Neural crest cell (in vitro differentiated cells): Measurements from ENCODE around the gene SLC5A1. TPM values are rescaled to one million over a fixed set of nuclear protein-coding genes. Genes with fewer than 3 reads are reported as not detected.

Experiments used
- DNase-seq: peaks from one replicate; pipeline ENCODE4 v3.0.0; 2021; ENCODE audit warnings: low read depth, mixed read lengths, low spot score
- H3K27ac Mint-ChIP-seq: one replicate; pipeline ENCODE4 v1.8.0; 2021; ENCODE audit warnings: mild to moderate bottlenecking, mixed read lengths; ENCODE audit not compliant: unreplicated experiment
- H3K27me3 Mint-ChIP-seq: 2 replicates; pipeline ENCODE4 v1.8.0; 2021; ENCODE audit warnings: low read depth, mild to moderate bottlenecking, mixed read lengths
- H3K36me3 Mint-ChIP-seq: 2 replicates; pipeline ENCODE4 v1.8.0; 2021; ENCODE audit warnings: low read depth, mild to moderate bottlenecking, mixed read lengths
- H3K4me1 Mint-ChIP-seq: 2 replicates; pipeline ENCODE4 v1.8.0; 2021; ENCODE audit warnings: mixed read lengths
- H3K4me3 Mint-ChIP-seq: one replicate; pipeline ENCODE4 v1.8.0; 2021; ENCODE audit warnings: mild to moderate bottlenecking, mixed read lengths
- H3K9me3 Mint-ChIP-seq: 2 replicates; pipeline ENCODE4 v1.8.0; 2021; ENCODE audit warnings: mixed read lengths
- CTCF ChIP-seq: fragments of 200-600 bp; sonication (generic); conservative IDR thresholded peaks from 2 replicates; pipeline ENCODE4 v1.5.0; 2021; ENCODE audit warnings: antibody characterized with exemption, mild to moderate bottlenecking
- total RNA-seq: library from RNA; stranded (reverse); gene quantifications from 2 replicates; pipeline ENCODE4 v1.2.1, GENCODE V29; 2021

SLC5A1 gene
- total RNA-seq, 1 donor from 2014 or later, result not detected

- no peak for TF ChIP-seq CTCF
- no peak overlapping the region for H3K27ac Mint-ChIP-seq
- H3K4me3 Mint-ChIP-seq, result no peak overlapping the region
- H3K27me3 Mint-ChIP-seq, result peaks cover 15% of the 10 kb centered on the region
- H3K4me1 Mint-ChIP-seq, result no peaks in the 10 kb centered on the region
- H3K36me3 Mint-ChIP-seq, result no peaks in the 10 kb centered on the region
- DNase-seq, result no peak
- no peaks in the 10 kb centered on the region for H3K9me3 Mint-ChIP-seq
Measured at GRCh38 chr22:32050678-32051515, 7.8 kb downstream of the SLC5A1 start.

GRCh38 chr22:32052244-32052643 lies 9.2 kb downstream of the SLC5A1 start:
- Mint-ChIP-seq H3K36me3 (no peaks in the 10 kb centered on the region), H3K4me3 (no peak overlapping the region), H3K4me1 (no peaks in the 10 kb centered on the region), H3K27me3 (peaks cover 15% of the 10 kb centered on the region), H3K9me3 (no peaks in the 10 kb centered on the region), H3K27ac (no peak overlapping the region)
- no peak for DNase-seq
- TF ChIP-seq CTCF, result no peak

GRCh38 chr22:32052936-32053791 lies 10.1 kb downstream of the SLC5A1 start:
- Mint-ChIP-seq H3K27ac (no peak overlapping the region), H3K4me1 (no peaks in the 10 kb centered on the region), H3K36me3 (no peaks in the 10 kb centered on the region), H3K9me3 (no peaks in the 10 kb centered on the region), H3K4me3 (no peak overlapping the region), H3K27me3 (peaks cover 15% of the 10 kb centered on the region)
- no peak for DNase-seq
- TF ChIP-seq CTCF, result no peak

- no peaks in the 10 kb centered on the region for H3K36me3 Mint-ChIP-seq
- H3K4me3 Mint-ChIP-seq, result no peak overlapping the region
- DNase-seq, result no peak
- no peaks in the 10 kb centered on the region for H3K9me3 Mint-ChIP-seq
- TF ChIP-seq CTCF, result no peak
- peaks cover 18% of the 10 kb centered on the region for H3K27me3 Mint-ChIP-seq
- no peak overlapping the region for H3K27ac Mint-ChIP-seq
- H3K4me1 Mint-ChIP-seq, result no peaks in the 10 kb centered on the region
Measured at GRCh38 chr22:32055069-32055468, 12.0 kb downstream of the SLC5A1 start.

GRCh38 chr22:32058656-32059260 lies 15.7 kb downstream of the SLC5A1 start:
- no peaks in the 10 kb centered on the region for H3K9me3 Mint-ChIP-seq
- H3K27me3 Mint-ChIP-seq, result peaks cover 18% of the 10 kb centered on the region

More at GRCh38 chr22:32058656-32059260, 15.7 kb downstream of the SLC5A1 start:
- Mint-ChIP-seq H3K27ac (no peak overlapping the region), H3K36me3 (no peaks in the 10 kb centered on the region), H3K4me1 (no peaks in the 10 kb centered on the region), H3K4me3 (no peak overlapping the region)
- TF ChIP-seq CTCF, result no peak
- DNase-seq, result no peak
